Measurements from ENCODE around the gene SUPV3L1. TPM values are rescaled to one million over a fixed set of nuclear protein-coding genes. Genes with fewer than 3 reads are reported as not detected.

SUPV3L1 gene
- total and polyA plus RNA-seq, 10 of the 15 experiments (the other 5 are each of a cell fraction or from before 2014, with no cell fraction given): 18.4 to 57.8 (median 44.2) TPM

DNA sequence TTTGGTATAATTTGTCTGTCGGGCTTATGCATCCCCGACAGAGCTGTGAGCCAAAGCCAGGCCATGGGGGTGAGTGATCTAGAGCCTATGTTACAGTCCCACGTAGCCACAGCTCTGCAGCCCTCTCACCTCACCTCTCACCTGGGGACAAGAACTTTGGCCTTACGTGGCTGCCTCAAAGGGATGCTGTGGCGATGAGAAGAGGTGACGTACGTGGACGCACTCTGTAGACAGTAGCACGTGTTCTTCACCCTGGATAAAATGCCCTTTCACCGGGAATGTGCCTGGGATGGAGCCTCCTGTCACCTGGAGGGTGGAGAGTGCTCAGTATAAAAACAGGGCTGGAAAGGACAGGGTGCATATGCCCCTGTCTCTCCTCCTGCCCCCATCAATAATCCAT is 45.6 kb downstream of the SUPV3L1 start:
- BruUV-seq (replicated peaks): no TSS peak
- peaks cover 46% of the 10 kb centered on the region for H3K4me1 ChIP-seq (ENCODE audit: control insufficient read depth, insufficient read depth, low read length)
- 62% methylated on average over 10 of the region's 10 CpGs for WGBS (ENCODE audit: insufficient coverage, insufficient replicate concordance, low lambda C conversion rate, missing lambda C conversion rate)
- H3K4me2 ChIP-seq (ENCODE audit: control insufficient read depth, insufficient read depth): no peak overlapping the region
- no peaks in the 10 kb centered on the region for H3K79me2 ChIP-seq (ENCODE audit: control insufficient read depth, insufficient read depth, low read length)
- no peak overlapping the region for H3K27ac ChIP-seq (ENCODE audit: control insufficient read depth, insufficient read depth)
- RAD21 ChIA-PET (ENCODE audit: unreplicated experiment): interaction anchor here (0.9 to 1.9 kb wide), 5 partner anchors 10 to 220 kb away, joined by 3 to 8 read pairs (median 3); no protein-coding TSS in a partner anchor
- DNase-seq (ENCODE audit: low read depth, low spot score) (no peak), ATAC-seq (no peak), FAIRE-seq (no peak)
- SMC1A ChIA-PET (ENCODE audit: uncharacterized antibody, unreplicated experiment): interaction anchor here (0.8 to 1.0 kb wide), 3 partner anchors 21 to 218 kb away, joined by 3 to 4 read pairs (median 3); no protein-coding TSS in a partner anchor
- no peak overlapping the region for H2AFZ ChIP-seq (ENCODE audit: control insufficient read depth, low read depth, low read length)
- H3K4me3 ChIP-seq: no peak overlapping the region
- no peak for TF ChIP-seq YBX1 (IDR thresholded peaks at IDR 0.05)
- no peak for TF ChIP-seq NR2C1 (IDR thresholded peaks at IDR 0.05)
- no peak for TF ChIP-seq RCOR1 (conservative IDR thresholded peaks at IDR 0.05; ENCODE audit: low read depth, low read length)
- no peak for TF ChIP-seq SIN3A (IDR thresholded peaks at IDR 0.05; ENCODE audit: low read depth, low read length)
- TF ChIP-seq ZZZ3 (IDR thresholded peaks at IDR 0.05; ENCODE audit: control insufficient read depth, insufficient read length, low read depth): no peak
- TF ChIP-seq MTA2 (IDR thresholded peaks at IDR 0.05; ENCODE audit: low read depth): no peak
- TF ChIP-seq CREB1 (IDR thresholded peaks at IDR 0.05; ENCODE audit: low read depth): no peak
- no peak for TF ChIP-seq MEF2A (IDR thresholded peaks at IDR 0.05; ENCODE audit: insufficient read depth, low read depth, low read length)
- TF ChIP-seq CHD2 (IDR thresholded peaks at IDR 0.05; ENCODE audit: borderline replicate concordance, low read depth, low read length): no peak
- no peak for TF ChIP-seq ZNF384 (IDR thresholded peaks at IDR 0.05; ENCODE audit: borderline replicate concordance, low read depth, low read length)
- intact Hi-C loops (cut with micrococcal nuclease; ENCODE audit: unreplicated experiment): loop anchor here (10.0 kb wide), 1 partner anchor 101 kb away; the partner anchor contains the start of gene VPS26A
- no peaks in the 10 kb centered on the region for H3K27me3 ChIP-seq (replicated peaks in 1 of 2; ENCODE audit: control insufficient read depth in 2 of 2, insufficient read depth in 2 of 2, low read length in 1 of 2)
- no peak overlapping the region for H3K9ac ChIP-seq (ENCODE audit: control insufficient read depth, insufficient read depth, low read length)
- CTCF ChIA-PET: interaction anchor here (0.7 to 5.8 kb wide), 4 partner anchors 10 to 219 kb away, joined by 3 to 40 read pairs (median 4); no protein-coding TSS in a partner anchor
- no peaks in the 10 kb centered on the region for H3K9me3 ChIP-seq (replicated peaks; ENCODE audit: control insufficient read depth, insufficient read depth, low read length)
- no peaks in the 10 kb centered on the region for H4K20me1 ChIP-seq (ENCODE audit: control insufficient read depth, insufficient read depth)
- no peaks in the 10 kb centered on the region for H3K36me3 ChIP-seq (ENCODE audit: control insufficient read depth in 2 of 2, insufficient read depth in 2 of 2, low read length in 1 of 2)
- POLR2A ChIA-PET: interaction anchor here (0.8 to 2.0 kb wide), 4 partner anchors 8 to 270 kb away, joined by 3 to 5 read pairs (median 3); partner anchors contain the start of gene DDX21
- in situ Hi-C loops (cut with MboI): loop anchor here (10.0 kb wide), 1 partner anchor 231 kb away; no protein-coding TSS in a partner anchor

Data from GM12878 (cell line).